Activated CD8-positive, alpha-beta T cell treated with anti-CD3 and anti-CD28 coated beads for 36 hours (primary cell): ENCODE results near the gene NKX1-1. TPM values are rescaled to one million over a fixed set of nuclear protein-coding genes. Genes with fewer than 3 reads are reported as not detected.

Experiments
- ATAC-seq: fragments of 200-7000 bp; cut with Tn5 transposase; one replicate; pipeline ENCODE4 v1.10.0; 2021; ENCODE audit warnings: mild to moderate bottlenecking, moderate library complexity
- CTCF ChIA-PET: fragments of 350-600 bp; sonication (Branson Sonifier 250); formaldehyde crosslinking; loops from one replicate; lab custom pipeline; 2021; ENCODE audit warnings: antibody characterized with exemption; lab: Charles Lee
- POLR2A ChIA-PET: fragments of 350-600 bp; sonication (Branson Sonifier 250); formaldehyde crosslinking; loops from one replicate; lab custom pipeline; 2021; ENCODE audit warnings: antibody characterized with exemption; lab: Charles Lee
- DNase-seq: peaks from one replicate; pipeline ENCODE4 v3.0.0-alpha.2; 2020
- H3K27ac Mint-ChIP-seq: one replicate; pipeline ENCODE4 v1.8.0; 2021; ENCODE audit warnings: mild to moderate bottlenecking, mixed read lengths
- H3K27me3 Mint-ChIP-seq: one replicate; pipeline ENCODE4 v1.8.0; 2021; ENCODE audit warnings: mixed read lengths
- H3K36me3 Mint-ChIP-seq: one replicate; pipeline ENCODE4 v1.8.0; 2021; ENCODE audit warnings: low read depth, mixed read lengths
- H3K4me1 Mint-ChIP-seq: one replicate; pipeline ENCODE4 v1.8.0; 2021; ENCODE audit warnings: low read depth, mixed read lengths
- H3K4me3 Mint-ChIP-seq: one replicate; pipeline ENCODE4 v1.8.0; 2021; ENCODE audit warnings: mild to moderate bottlenecking, moderate library complexity, mixed read lengths
- H3K9me3 Mint-ChIP-seq: one replicate; pipeline ENCODE4 v1.8.0; 2021; ENCODE audit warnings: mixed read lengths
- CTCF ChIP-seq: fragments of 200-600 bp; IDR thresholded peaks from one replicate; pipeline ENCODE4 v1.8.0; 2022; ENCODE audit warnings: antibody characterized with exemption, mild to moderate bottlenecking
- intact Hi-C: fragments of 100-400 bp; cut with micrococcal nuclease; formaldehyde crosslinking; loops from one replicate; pipeline ENCODE4 v1.10.0; 2022
- total RNA-seq, 2 experiments: library from RNA; stranded (reverse); gene quantifications; one replicate each; pipeline ENCODE4 v1.2.3, GENCODE V29; 2021

NKX1-1 gene
- total RNA-seq, 2 experiments from 2014 or later: not detected

- intact Hi-C loops: no loop called here
- no peak for DNase-seq
- Mint-ChIP-seq H3K36me3 (peaks cover 13% of the 10 kb centered on the region), H3K27ac (no peak overlapping the region), H3K4me1 (no peaks in the 10 kb centered on the region), H3K9me3 (no peaks in the 10 kb centered on the region), H3K27me3 (no peaks in the 10 kb centered on the region), H3K4me3 (no peak overlapping the region)
- ChIA-PET POLR2A (no interaction called here), CTCF (no interaction called here)
- no peak for TF ChIP-seq CTCF
- no peak for ATAC-seq
Observed at GRCh38 chr4:1382776-1383727, 23.2 kb downstream of the NKX1-1 start.

- ATAC-seq: no peak
- Mint-ChIP-seq H3K27ac (no peak overlapping the region), H3K36me3 (peaks cover 6% of the 10 kb centered on the region), H3K9me3 (no peaks in the 10 kb centered on the region), H3K4me1 (no peaks in the 10 kb centered on the region), H3K4me3 (no peak overlapping the region), H3K27me3 (no peaks in the 10 kb centered on the region)
- CTCF ChIA-PET: no interaction called here
- POLR2A ChIA-PET: no interaction called here
- intact Hi-C loops: no loop called here
- TF ChIP-seq CTCF: no peak
- no peak for DNase-seq
Observed at GRCh38 chr4:1381944-1382541, 24.2 kb downstream of the NKX1-1 start.

DNA sequence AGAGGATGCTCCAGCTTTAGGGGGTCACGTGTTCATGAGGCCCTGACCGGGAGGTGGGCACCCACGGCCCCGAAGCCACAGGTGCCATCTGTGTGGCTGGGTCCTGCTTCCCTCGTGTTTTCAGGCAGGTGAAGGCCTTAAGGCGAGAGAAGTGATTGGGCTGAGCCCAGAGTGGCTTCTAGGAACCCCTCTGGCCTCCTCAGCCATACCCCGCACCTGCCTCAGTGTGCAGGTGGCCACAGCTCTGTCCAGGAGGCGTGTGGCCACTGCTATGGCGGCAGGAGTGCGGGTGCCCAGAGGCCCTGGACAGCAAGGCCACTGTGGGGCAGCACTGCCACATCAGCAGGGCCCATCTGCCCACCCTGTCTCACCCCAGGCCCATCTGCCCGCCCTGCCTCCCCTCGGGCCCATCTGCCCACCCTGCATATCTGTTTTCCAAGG is 25.0 kb downstream of the NKX1-1 start:
- ChIA-PET CTCF (no interaction called here), POLR2A (no interaction called here)
- no peaks in the 10 kb centered on the region for H3K4me1 Mint-ChIP-seq
- no peak overlapping the region for H3K4me3 Mint-ChIP-seq
- H3K9me3 Mint-ChIP-seq: no peaks in the 10 kb centered on the region
- no peak overlapping the region for H3K27ac Mint-ChIP-seq
- H3K36me3 Mint-ChIP-seq: peaks cover 1% of the 10 kb centered on the region
- no peak for DNase-seq
- intact Hi-C loops: no loop called here
- no peaks in the 10 kb centered on the region for H3K27me3 Mint-ChIP-seq
- no peak for TF ChIP-seq CTCF
- no peak for ATAC-seq

GRCh38 chr4:1380368-1381151 is 25.7 kb downstream of the NKX1-1 start:
- intact Hi-C loops: no loop called here
- DNase-seq (no peak), ATAC-seq (no peak)
- Mint-ChIP-seq H3K4me3 (no peak overlapping the region), H3K27ac (no peak overlapping the region), H3K36me3 (no peaks in the 10 kb centered on the region), H3K27me3 (no peaks in the 10 kb centered on the region), H3K9me3 (no peaks in the 10 kb centered on the region), H3K4me1 (no peaks in the 10 kb centered on the region)
- POLR2A ChIA-PET: no interaction called here
- CTCF ChIA-PET: no interaction called here
- no peak for TF ChIP-seq CTCF
